Fibroblast of lung (primary cell): ENCODE results near the gene NRARP.

Experiments
- CTCF ChIP-seq, 2 donors: IDR thresholded peaks in 1 of 2; conservative IDR thresholded peaks in 1 of 2; 1 replicate in 1 of 2; 2 replicates in 1 of 2; pipeline ENCODE4 v1.5.1; 2011 to 2012; ENCODE audit warnings: low read length in 2 of 2, control low read depth in 1 of 2, inconsistent platforms in 1 of 2, low read depth in 1 of 2, mild to moderate bottlenecking in 1 of 2
- EZH2 ChIP-seq: IDR thresholded peaks from 2 replicates; pipeline ENCODE4 v1.5.1; 2012; ENCODE audit warnings: low read length, control low read depth, mild to moderate bottlenecking; ENCODE audit errors: missing control alignments

GRCh38 chr9:137331929-137332328 lies 29.9 kb upstream of the NRARP start:
- TF ChIP-seq CTCF (conservative IDR thresholded peaks at IDR 0.05 in 1 of 2, IDR thresholded peaks at IDR 0.05 in 1 of 2; ENCODE audit: low read depth in 1 of 2, low read length in 2 of 2) (no peak), EZH2 (no peak)
